ENCODE measurements around the gene CUEDC1. TPM values are rescaled to one million over a fixed set of nuclear protein-coding genes. Genes with fewer than 3 reads are reported as not detected.

Gene CUEDC1
- total and polyA plus RNA-seq, 2 donors (not counting 1 experiment from before 2014, with no cell fraction given), result 0.57 TPM; not detected in 1

- no peak overlapping the region for H3K9ac ChIP-seq (ENCODE audit: low read length)
- peaks cover 25% of the 10 kb centered on the region for H3K79me2 ChIP-seq (ENCODE audit: control insufficient read depth, insufficient read depth, low read length)
- TF ChIP-seq EZH2 (IDR thresholded peaks at IDR 0.05; ENCODE audit: borderline replicate concordance, insufficient read depth, low read depth, low read length, poor library complexity, severe bottlenecking) (no peak), CTCF (IDR thresholded peaks at IDR 0.05) (no peak)
- ChIA-PET POLR2A (interaction anchor here (0.7 kb wide), 1 partner anchor 269 kb away, joined by 5 read pairs; no protein-coding TSS in a partner anchor), CTCF (interaction anchor here (1.2 kb wide), 1 partner anchor 133 kb away, joined by 3 read pairs; no protein-coding TSS in a partner anchor)
- H3K27ac ChIP-seq (ENCODE audit: low read length in 2 of 2), result no peak overlapping the region
- H3K4me2 ChIP-seq (replicated peaks; ENCODE audit: low read depth, low read length, poor library complexity, severe bottlenecking), result no peak overlapping the region
- Mint-ChIP-seq H3K4me3 (no peak overlapping the region), H3K27ac (no peak overlapping the region), H3K27me3 (no peaks in the 10 kb centered on the region), H3K9me3 (ENCODE audit: insufficient read depth) (no peaks in the 10 kb centered on the region), H3K4me1 (peaks cover 28% of the 10 kb centered on the region)
- H3K36me3 ChIP-seq (replicated peaks in 1 of 2; ENCODE audit: control extremely low read depth in 1 of 2, control insufficient read depth in 1 of 2, extremely low read depth in 1 of 2, insufficient read depth in 2 of 2, low read length in 1 of 2), result peaks cover 20 to 76% of the 10 kb centered on the region in 2 experiments
- WGBS (ENCODE audit: insufficient coverage), result no CpG with 5 or more reads among the region's 1 CpG
- peaks cover 54% of the 10 kb centered on the region for H4K20me1 ChIP-seq (ENCODE audit: control insufficient read depth, insufficient read depth, low read length, poor library complexity, severe bottlenecking)
- H2AFZ ChIP-seq (ENCODE audit: insufficient read depth, low read depth, low read length, poor library complexity, severe bottlenecking), result no peak overlapping the region
- H3K27me3 ChIP-seq (replicated peaks in 1 of 4; ENCODE audit: control extremely low read depth in 1 of 4, control insufficient read depth in 3 of 4, insufficient read depth in 4 of 4, low read length in 3 of 4), result no peaks in the 10 kb centered on the region
- H3K9me3 ChIP-seq (ENCODE audit: control extremely low read depth in 1 of 3, control insufficient read depth in 2 of 3, insufficient read depth in 1 of 3, low read length in 2 of 3), result no peaks in the 10 kb centered on the region
- H3K4me3 ChIP-seq (ENCODE audit: control extremely low read depth in 1 of 5, extremely low read depth in 1 of 5, insufficient read depth in 1 of 5, low read depth in 2 of 5, low read length in 4 of 5), result no peak overlapping the region
- intact Hi-C loops (cut with micrococcal nuclease), result no loop called here
- ATAC-seq (ENCODE audit: low read depth) (no peak), DNase-seq (no peak)
- H3K4me1 ChIP-seq (ENCODE audit: control insufficient read depth in 2 of 2, insufficient read depth in 2 of 2, low read length in 2 of 2), result peaks cover 3 to 7% of the 10 kb centered on the region in 2 donors
These were observed 23.9 kb upstream of the CUEDC1 start for GRCh38 chr17:57979076-57979475.

GRCh38 chr17:57976594-57976993, 21.4 kb upstream of the CUEDC1 start:
- POLR2A ChIA-PET, result no interaction called here

More at GRCh38 chr17:57976594-57976993, 21.4 kb upstream of the CUEDC1 start:
- Mint-ChIP-seq H3K9me3 (ENCODE audit: insufficient read depth) (no peaks in the 10 kb centered on the region), H3K4me1 (peaks cover 5% of the 10 kb centered on the region), H3K27ac (no peak overlapping the region), H3K4me3 (no peak overlapping the region), H3K27me3 (no peaks in the 10 kb centered on the region)
- WGBS (ENCODE audit: insufficient coverage), result no CpG with 5 or more reads among the region's 3 CpGs
- CTCF ChIA-PET, result interaction anchor here (0.9 to 1.5 kb wide), 3 partner anchors 10 to 23 kb away, joined by 3 to 6 read pairs (median 3); no protein-coding TSS in a partner anchor
- intact Hi-C loops (cut with micrococcal nuclease), result no loop called here
- Histone ChIP-seq H3K27ac (ENCODE audit: low read length in 2 of 2) (no peak overlapping the region), H3K36me3 (replicated peaks in 1 of 2; ENCODE audit: control extremely low read depth in 1 of 2, control insufficient read depth in 1 of 2, extremely low read depth in 1 of 2, insufficient read depth in 2 of 2, low read length in 1 of 2) (peaks cover 20 to 80% of the 10 kb centered on the region in 2 experiments), H2AFZ (ENCODE audit: insufficient read depth, low read depth, low read length, poor library complexity, severe bottlenecking) (no peak overlapping the region), H3K9me3 (ENCODE audit: control extremely low read depth in 1 of 3, control insufficient read depth in 2 of 3, insufficient read depth in 1 of 3, low read length in 2 of 3) (no peaks in the 10 kb centered on the region), H3K4me2 (replicated peaks; ENCODE audit: low read depth, low read length, poor library complexity, severe bottlenecking) (no peak overlapping the region), H3K27me3 (replicated peaks in 1 of 4; ENCODE audit: control extremely low read depth in 1 of 4, control insufficient read depth in 3 of 4, insufficient read depth in 4 of 4, low read length in 3 of 4) (no peaks in the 10 kb centered on the region), H3K79me2 (ENCODE audit: control insufficient read depth, insufficient read depth, low read length) (peaks cover 1% of the 10 kb centered on the region), H3K9ac (ENCODE audit: low read length) (no peak overlapping the region), H3K4me1 (ENCODE audit: control insufficient read depth in 2 of 2, insufficient read depth in 2 of 2, low read length in 2 of 2) (no peaks in the 10 kb centered on the region), H4K20me1 (ENCODE audit: control insufficient read depth, insufficient read depth, low read length, poor library complexity, severe bottlenecking) (peaks cover 29% of the 10 kb centered on the region), H3K4me3 (ENCODE audit: control extremely low read depth in 1 of 5, extremely low read depth in 1 of 5, insufficient read depth in 1 of 5, low read depth in 2 of 5, low read length in 4 of 5) (no peak overlapping the region)
- no peak for ATAC-seq (ENCODE audit: low read depth)
- DNase-seq, result no peak
- TF ChIP-seq EZH2 (IDR thresholded peaks at IDR 0.05; ENCODE audit: borderline replicate concordance, insufficient read depth, low read depth, low read length, poor library complexity, severe bottlenecking) (no peak), CTCF (IDR thresholded peaks at IDR 0.05) (no peak)

All from B cell (primary cell).